ENCODE measurements around the gene LITAFD.
A peak's percentile ranks its signal among the peaks of the same experiment; 100 is the strongest.

LITAFD gene

DNA sequence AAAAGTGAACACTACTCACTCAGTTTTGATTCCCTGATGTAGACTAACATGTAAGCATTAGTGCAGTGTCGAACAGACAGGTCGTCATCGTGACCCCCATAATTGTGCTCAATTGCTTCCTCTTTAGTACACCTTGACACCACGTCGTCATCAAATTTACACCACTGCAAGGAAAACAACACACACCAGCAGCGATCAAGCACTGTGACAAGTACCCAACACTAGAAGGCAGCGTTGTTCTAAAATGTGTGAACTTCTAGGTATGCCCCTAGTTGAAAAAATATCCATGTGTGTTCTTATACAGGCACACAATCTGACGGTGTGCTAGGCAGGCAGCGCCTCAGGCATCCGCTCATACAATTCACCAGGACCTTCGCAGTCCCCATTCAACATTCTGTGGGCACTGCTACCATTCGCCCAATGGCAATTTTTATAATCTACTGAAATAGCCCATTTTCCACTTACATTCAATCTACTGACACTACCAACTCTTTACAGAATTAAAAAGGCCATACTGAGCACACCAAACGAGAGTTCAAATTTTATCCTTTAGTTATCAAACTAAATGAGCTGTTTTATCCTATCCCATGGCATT is 23.1 kb downstream of the LITAFD start:
- no peak for DNase-seq
- Histone ChIP-seq H3K27ac (no peak overlapping the region), H3K9me3 (no peaks in the 10 kb centered on the region), H3K4me1 (peaks cover 0 to 19% (median 0%) of the 10 kb centered on the region in 4 donors), H3K4me3 (no peak overlapping the region), H3K27me3 (no peaks in the 10 kb centered on the region), H3K36me3 (peaks cover 75 to 99% (median 90%) of the 10 kb centered on the region in 3 donors)
- intact Hi-C loops (cut with DNase I; ENCODE audit: low total_unique reads) = no loop called here
- TF ChIP-seq, protein P1, sequence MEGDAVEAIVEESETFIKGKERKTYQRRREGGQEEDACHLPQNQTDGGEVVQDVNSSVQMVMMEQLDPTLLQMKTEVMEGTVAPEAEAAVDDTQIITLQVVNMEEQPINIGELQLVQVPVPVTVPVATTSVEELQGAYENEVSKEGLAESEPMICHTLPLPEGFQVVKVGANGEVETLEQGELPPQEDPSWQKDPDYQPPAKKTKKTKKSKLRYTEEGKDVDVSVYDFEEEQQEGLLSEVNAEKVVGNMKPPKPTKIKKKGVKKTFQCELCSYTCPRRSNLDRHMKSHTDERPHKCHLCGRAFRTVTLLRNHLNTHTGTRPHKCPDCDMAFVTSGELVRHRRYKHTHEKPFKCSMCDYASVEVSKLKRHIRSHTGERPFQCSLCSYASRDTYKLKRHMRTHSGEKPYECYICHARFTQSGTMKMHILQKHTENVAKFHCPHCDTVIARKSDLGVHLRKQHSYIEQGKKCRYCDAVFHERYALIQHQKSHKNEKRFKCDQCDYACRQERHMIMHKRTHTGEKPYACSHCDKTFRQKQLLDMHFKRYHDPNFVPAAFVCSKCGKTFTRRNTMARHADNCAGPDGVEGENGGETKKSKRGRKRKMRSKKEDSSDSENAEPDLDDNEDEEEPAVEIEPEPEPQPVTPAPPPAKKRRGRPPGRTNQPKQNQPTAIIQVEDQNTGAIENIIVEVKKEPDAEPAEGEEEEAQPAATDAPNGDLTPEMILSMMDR (IDR thresholded peaks at IDR 0.05) = peak in 1 of 2 experiments; percentile 11

DNA sequence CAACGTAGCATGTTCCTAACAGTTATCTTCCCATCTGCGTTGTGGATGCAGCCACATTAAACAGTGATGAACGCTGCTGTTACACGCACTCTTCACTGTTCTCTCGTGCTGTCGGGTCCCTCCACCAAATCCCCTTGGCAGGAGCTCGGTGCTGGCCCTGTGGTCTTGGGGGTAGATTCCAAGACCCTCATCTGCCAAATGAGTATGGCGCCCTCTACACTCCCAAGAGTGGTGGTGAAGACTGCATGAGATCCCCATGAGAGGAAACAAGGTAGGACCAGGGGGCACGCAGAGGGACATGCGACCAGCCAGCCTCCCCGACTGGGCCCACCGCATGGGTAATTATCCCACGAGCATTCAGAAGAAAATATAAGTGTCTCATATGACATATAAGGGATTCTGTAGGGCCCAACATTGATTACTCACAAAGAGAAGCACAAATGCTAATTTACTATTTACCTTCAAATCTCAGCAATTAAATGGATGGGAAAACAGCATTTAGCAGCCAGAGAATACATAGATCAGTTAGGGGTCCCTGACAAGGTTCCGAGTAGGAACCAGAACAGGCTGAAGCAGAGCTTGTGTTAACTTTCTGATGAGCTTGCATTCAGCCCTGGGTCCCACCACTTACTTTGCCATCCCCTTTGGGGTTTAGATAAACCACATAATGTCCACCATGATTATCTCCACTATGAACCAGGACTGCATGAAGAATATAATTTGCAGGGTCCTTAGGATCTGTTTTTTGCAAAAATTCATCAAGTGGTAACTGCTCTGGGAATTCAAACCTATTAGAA is 23.8 kb downstream of the LITAFD start:
- no peak overlapping the region for H3K27ac ChIP-seq
- no peak overlapping the region for H3K4me3 ChIP-seq
- no peaks in the 10 kb centered on the region for H3K9me3 ChIP-seq
- DNase-seq = no peak
- intact Hi-C loops (cut with DNase I; ENCODE audit: low total_unique reads) = no loop called here
- no peaks in the 10 kb centered on the region for H3K27me3 ChIP-seq
- H3K36me3 ChIP-seq = peaks cover 75 to 99% (median 90%) of the 10 kb centered on the region in 3 donors
- H3K4me1 ChIP-seq = peaks cover 0 to 19% (median 0%) of the 10 kb centered on the region in 4 donors
- TF ChIP-seq, protein P1 (IDR thresholded peaks at IDR 0.05) = no peak

DNA sequence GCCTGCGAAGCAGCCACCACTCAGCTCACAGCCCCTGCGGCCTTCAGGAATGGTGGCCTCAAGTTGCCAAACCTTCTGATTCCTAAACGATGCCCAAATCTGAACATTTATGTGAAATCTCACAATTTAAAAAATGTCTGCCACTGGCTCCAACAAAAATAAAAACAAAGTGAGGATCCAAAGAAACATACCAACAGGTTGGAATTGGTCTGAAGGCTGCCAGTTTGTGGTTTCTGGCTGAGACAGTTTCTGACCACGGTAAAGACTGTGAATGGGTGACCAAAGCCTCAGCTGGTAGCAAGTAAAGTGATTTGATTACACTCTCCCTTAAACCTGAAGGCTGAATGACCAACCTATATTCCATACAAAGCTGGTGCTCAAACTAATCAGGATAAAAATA is 24.9 kb downstream of the LITAFD start:
- Histone ChIP-seq H3K9me3 (no peaks in the 10 kb centered on the region), H3K4me3 (no peak overlapping the region), H3K36me3 (peaks cover 64 to 99% (median 90%) of the 10 kb centered on the region in 3 donors), H3K4me1 (peaks cover 0 to 19% (median 0%) of the 10 kb centered on the region in 4 donors), H3K27me3 (no peaks in the 10 kb centered on the region), H3K27ac (peak overlapping the region in 1 of 2 donors; percentile 25)
- TF ChIP-seq, protein P1 (IDR thresholded peaks at IDR 0.05) = no peak
- DNase-seq = no peak
- intact Hi-C loops (cut with DNase I; ENCODE audit: low total_unique reads) = no loop called here

DNA sequence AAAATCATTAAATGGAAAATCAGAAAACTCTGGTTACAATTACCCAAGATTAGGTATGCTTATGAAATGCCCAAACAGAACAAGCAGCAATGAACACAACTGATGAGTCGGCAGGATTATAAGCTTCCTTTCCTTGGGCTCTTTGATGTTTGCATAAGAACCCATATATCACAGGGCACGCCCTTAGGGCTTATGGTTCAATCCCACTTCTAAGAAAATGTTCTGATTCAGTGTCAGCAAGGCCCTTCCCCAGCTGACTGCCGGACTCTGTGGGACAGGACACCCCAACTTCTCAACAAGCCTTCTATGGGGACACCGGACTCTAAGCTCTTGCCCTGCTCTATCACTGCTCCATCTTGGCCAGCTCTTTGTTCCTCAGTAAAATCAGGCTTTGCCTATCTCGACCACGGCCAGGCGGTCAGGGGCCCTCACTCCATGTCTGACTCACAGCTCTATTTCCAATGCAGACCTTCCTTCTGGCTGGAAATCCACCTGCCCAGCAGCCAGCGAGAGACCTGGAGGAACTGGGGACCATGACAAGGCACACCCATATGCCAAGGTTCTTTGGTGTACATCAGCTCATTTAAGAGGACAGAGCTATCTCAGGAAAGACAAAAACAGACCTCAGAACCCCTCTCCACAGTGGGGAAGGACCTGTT is 26.8 kb downstream of the LITAFD start:
- Histone ChIP-seq H3K27ac (no peak overlapping the region), H3K36me3 (peaks cover 47 to 99% (median 81%) of the 10 kb centered on the region in 3 donors), H3K27me3 (no peaks in the 10 kb centered on the region), H3K4me1 (peaks cover 0 to 19% (median 0%) of the 10 kb centered on the region in 4 donors), H3K9me3 (no peaks in the 10 kb centered on the region), H3K4me3 (no peak overlapping the region)
- no peak for DNase-seq
- intact Hi-C loops (cut with DNase I; ENCODE audit: low total_unique reads) = no loop called here
- TF ChIP-seq, protein P1 (IDR thresholded peaks at IDR 0.05) = no peak

DNA sequence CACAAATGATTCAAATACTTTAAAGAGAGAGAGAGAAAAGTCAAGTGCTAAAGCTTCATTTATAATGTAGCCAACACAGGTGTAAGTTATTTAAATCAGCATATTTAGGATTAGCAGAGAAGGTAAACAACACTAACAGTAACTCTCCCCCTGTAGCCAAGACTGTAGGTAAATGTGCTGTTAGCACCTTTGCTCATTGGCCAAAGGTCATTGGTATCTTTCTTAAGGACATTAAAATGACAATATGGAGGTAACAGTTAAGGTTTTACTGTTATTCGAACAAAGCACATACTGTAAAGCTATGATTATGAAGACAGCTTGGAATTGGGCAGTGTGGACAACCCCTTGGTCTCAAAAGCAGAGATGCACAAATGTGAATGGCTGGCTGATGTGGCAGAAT is 28.7 kb downstream of the LITAFD start:
- TF ChIP-seq, protein P1 (IDR thresholded peaks at IDR 0.05) = no peak
- DNase-seq = no peak

More for the DNA sequence above, 28.7 kb downstream of the LITAFD start:
- no peaks in the 10 kb centered on the region for H3K27me3 ChIP-seq
- intact Hi-C loops (cut with DNase I; ENCODE audit: low total_unique reads) = loop anchor here (10.0 kb wide), 1 partner anchor 94 kb away; no protein-coding TSS in a partner anchor
- peaks cover 0 to 19% (median 0%) of the 10 kb centered on the region in 4 donors for H3K4me1 ChIP-seq
- no peak overlapping the region for H3K4me3 ChIP-seq
- H3K9me3 ChIP-seq = no peaks in the 10 kb centered on the region
- H3K36me3 ChIP-seq = peaks cover 47 to 99% (median 83%) of the 10 kb centered on the region in 3 donors
- no peak overlapping the region for H3K27ac ChIP-seq

All from tibial artery (tissue), 4 donors.